ENCODE results near the gene MINDY4. TPM values are rescaled to one million over a fixed set of nuclear protein-coding genes. Genes with fewer than 3 reads are reported as not detected.

Gene MINDY4
- total and polyA plus RNA-seq, 8 donors: 2.9 to 4.9 (median 3.6) TPM

- no peak for DNase-seq
- FAIRE-seq: no peak
- 89 to 93% methylated on average over 6 of the region's 6 CpGs for WGBS, 2 donors
These were observed 64.2 kb downstream of the MINDY4 start for GRCh38 chr7:30835396-30835915.

GRCh38 chr7:30836991-30837390, 65.8 kb downstream of the MINDY4 start:
- H3K36me3 ChIP-seq: no peaks in the 10 kb centered on the region
- no peaks in the 10 kb centered on the region for H3K4me1 ChIP-seq
- ATAC-seq (no peak), DNase-seq (no peak), FAIRE-seq (no peak)
- intact Hi-C loops (cut with DNase I): no loop called here
- no peak overlapping the region for H3K4me3 ChIP-seq
- H3K9me3 ChIP-seq: no peaks in the 10 kb centered on the region
- H3K27ac ChIP-seq: no peak overlapping the region
- TF ChIP-seq CTCF (IDR thresholded peaks at IDR 0.05): no peak
- no peaks in the 10 kb centered on the region for H3K27me3 ChIP-seq
- 78 to 85% methylated on average over 7 of the region's 7 CpGs for WGBS, 2 donors

More at GRCh38 chr7:30835396-30835915, 64.2 kb downstream of the MINDY4 start:
- ATAC-seq: no peak
- Histone ChIP-seq H3K27me3 (no peaks in the 10 kb centered on the region), H3K4me3 (no peak overlapping the region), H3K27ac (no peak overlapping the region), H3K36me3 (no peaks in the 10 kb centered on the region), H3K4me1 (no peaks in the 10 kb centered on the region), H3K9me3 (no peaks in the 10 kb centered on the region)
- TF ChIP-seq CTCF (IDR thresholded peaks at IDR 0.05): no peak
- intact Hi-C loops (cut with DNase I): no loop called here

GRCh38 chr7:30837581-30837980, 66.4 kb downstream of the MINDY4 start:
- FAIRE-seq (no peak), ATAC-seq (no peak), DNase-seq (no peak)
- Histone ChIP-seq H3K4me1 (no peaks in the 10 kb centered on the region), H3K4me3 (no peak overlapping the region), H3K27ac (no peak overlapping the region), H3K36me3 (no peaks in the 10 kb centered on the region), H3K27me3 (no peaks in the 10 kb centered on the region), H3K9me3 (no peaks in the 10 kb centered on the region)
- intact Hi-C loops (cut with DNase I): no loop called here
- no peak for TF ChIP-seq CTCF (IDR thresholded peaks at IDR 0.05)
- WGBS, 2 donors: 94 to 96% methylated on average over 4 of the region's 4 CpGs

- intact Hi-C loops (cut with DNase I): no loop called here
These were observed 66.8 kb downstream of the MINDY4 start for GRCh38 chr7:30838008-30838407.

More at GRCh38 chr7:30838008-30838407, 66.8 kb downstream of the MINDY4 start:
- H3K4me3 ChIP-seq: no peak overlapping the region
- DNase-seq (no peak), FAIRE-seq (no peak), ATAC-seq (no peak)
- H3K27me3 ChIP-seq: no peaks in the 10 kb centered on the region
- H3K27ac ChIP-seq: no peak overlapping the region
- H3K36me3 ChIP-seq: no peaks in the 10 kb centered on the region
- TF ChIP-seq CTCF (IDR thresholded peaks at IDR 0.05): no peak
- WGBS, 2 donors: 95 to 97% methylated on average over 5 of the region's 5 CpGs
- H3K4me1 ChIP-seq: no peaks in the 10 kb centered on the region
- no peaks in the 10 kb centered on the region for H3K9me3 ChIP-seq
